Middle frontal gyrus (tissue), 1 donor: Measurements from ENCODE around the gene FCMR.
"Not testable (repeated sequence)": the region's sequence is repeated elsewhere in the genome, so short reads cannot be mapped to it uniquely, and the experiment has no call there.

Source experiments
- DNase-seq: peaks from one replicate; pipeline ENCODE4 v3.0.0-alpha.2; 2015; ENCODE audit warnings: low spot score; ENCODE audit errors: extremely low spot score

Gene FCMR

DNA sequence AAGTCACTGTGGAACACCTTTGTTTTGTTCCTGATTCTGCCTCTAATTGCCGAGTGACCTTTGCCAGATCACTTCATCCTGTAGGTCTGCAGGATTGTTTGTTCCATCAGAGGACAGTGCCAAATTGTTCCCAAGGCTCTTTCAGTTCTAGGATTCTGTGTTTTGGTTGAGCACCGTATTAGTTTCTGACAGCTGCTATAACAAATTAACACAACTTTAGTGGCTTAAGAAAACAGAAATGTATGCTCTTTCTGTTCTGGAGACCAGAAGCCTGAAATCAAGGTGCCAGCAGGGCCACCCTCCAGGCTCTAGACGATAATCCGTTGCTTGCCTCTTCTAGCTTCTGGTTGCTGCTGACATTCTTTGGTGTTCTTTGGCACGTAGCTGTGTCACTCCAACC lies 27.9 kb upstream of the FCMR start:
- DNase-seq = no peak

DNA sequence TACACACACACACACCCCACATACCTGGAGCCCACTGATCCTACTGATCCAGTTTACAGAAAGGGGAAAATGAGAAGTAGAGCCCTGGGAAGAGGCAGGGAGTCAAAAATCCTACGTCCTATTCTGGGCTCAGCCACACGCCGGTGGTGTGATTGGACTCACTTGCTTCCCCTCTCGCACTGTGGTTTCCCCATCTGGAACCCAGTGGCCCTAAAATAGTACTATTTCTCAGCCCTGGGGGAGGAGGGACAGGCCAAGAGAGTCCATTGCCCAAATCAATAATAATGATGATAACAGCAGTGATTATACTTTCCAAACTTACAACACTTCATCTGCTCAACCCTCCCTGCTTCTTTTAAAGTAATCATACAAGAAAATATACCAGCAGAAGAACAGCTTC lies 27.5 kb upstream of the FCMR start:
- DNase-seq = no peak

DNA sequence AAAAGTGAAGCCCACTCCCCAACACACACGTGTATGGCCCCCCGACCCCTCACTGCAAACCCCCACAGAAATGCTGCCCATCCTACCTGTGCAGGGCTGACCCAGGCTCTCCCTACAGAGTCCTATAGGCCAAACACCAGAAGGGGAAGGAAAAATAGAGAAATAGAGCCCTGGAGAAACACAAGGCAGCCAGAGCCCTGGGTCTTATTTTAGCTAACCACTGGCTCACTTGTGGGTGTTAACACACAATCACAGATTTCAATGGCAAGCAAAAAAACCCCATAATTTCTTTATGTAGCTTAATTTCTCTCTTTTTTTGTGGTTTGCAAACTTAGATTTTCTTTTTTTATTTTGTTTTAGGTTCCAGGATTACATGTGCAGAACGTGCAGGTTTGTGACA lies 25.5 kb upstream of the FCMR start:
- no peak for DNase-seq

DNA sequence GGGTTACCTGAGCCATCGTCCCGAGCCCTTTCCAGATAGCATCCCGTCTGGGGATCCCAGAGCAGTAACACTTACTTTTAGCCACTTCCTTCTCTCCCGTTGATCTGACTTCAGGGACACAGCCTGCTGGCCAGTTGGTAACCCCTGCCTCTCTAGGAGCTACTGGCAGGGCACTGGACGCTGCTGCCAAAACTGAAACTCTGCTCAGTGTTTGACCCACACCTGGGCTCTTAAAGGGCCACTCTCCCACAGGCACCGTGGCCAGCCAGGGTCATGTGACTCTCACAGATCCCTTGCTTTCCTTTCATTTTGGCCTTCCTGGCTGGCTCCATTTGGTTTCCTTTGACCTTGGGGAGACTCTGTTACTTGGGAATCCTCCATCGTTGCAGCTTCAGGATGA lies 24.5 kb upstream of the FCMR start, which contains the start of gene PIGR:
TSS of gene PIGR (minus strand) at position 206 of the 400 bp plus-strand sequence. CDS start 5,935 bp downstream, outside the sequence.
- DNase-seq = no peak

DNA sequence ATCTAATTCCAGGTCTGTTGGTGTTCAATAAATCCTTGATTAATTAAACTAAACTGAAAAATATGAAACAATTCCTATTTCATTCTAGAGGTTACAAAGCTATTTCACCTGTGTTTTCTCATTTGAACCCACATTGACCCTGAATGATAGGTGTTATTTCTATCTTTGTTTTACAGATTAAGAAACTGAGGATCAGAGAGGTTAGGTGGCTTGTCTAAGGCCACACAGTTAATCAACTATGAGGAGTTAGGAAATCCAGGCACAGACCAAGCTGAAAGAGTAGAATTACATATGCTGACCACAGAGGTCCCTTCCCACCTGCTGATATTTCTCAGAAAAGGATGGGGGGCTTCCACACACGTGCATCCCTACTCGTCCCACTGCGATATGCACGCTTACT lies 24.0 kb upstream of the FCMR start:
- DNase-seq = no peak

DNA sequence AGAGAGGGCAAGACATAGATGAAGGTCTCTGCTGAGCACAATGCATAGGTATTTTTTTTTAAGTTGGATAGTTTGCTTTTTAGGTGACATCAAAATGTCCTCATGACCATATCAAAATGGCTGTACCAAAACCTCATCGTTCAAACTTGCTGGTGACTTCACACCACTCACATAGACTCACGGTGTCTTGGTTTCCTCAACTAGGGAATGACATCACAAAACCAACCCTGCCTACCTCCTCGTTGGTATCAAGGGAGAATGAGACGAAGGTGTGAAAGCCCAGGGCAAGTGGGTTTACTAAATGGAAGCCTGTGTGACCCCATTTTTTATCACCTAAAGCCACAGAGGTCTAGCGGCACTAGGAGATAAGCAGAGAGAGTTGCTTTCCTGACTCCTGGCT lies 23.0 kb upstream of the FCMR start:
- DNase-seq = no peak

DNA sequence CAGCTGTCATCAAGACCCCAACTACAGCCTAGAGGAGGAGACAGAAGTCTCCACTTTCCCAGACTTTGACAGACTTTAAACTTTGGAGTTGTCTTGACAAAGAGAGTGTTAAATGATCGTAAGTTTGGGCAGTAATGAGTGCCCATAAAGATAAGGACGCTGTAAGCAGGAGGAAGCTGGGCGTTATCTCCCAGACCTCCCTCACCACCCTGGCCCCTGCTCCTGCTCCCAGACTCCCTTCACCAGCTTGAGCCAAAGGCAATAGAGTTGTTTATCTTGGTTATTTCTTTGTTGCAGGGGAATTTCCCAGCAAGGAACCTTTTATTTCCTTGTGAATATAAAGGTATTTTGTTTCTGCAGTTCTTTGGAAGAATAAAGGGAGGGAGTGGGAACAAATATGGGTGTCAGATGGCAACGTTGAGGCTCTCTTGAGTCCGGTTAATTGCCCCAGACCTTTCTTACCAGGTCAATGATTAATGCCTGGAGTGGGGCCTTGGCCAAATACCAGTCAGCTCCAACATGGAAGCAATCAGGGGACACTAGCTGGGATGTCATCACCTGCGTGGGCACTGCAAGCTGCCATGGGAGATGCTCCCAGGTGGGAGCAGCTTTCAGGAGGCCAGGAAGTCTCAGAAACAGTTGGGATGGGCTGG lies 20.2 kb upstream of the FCMR start:
- no peak for DNase-seq

DNA sequence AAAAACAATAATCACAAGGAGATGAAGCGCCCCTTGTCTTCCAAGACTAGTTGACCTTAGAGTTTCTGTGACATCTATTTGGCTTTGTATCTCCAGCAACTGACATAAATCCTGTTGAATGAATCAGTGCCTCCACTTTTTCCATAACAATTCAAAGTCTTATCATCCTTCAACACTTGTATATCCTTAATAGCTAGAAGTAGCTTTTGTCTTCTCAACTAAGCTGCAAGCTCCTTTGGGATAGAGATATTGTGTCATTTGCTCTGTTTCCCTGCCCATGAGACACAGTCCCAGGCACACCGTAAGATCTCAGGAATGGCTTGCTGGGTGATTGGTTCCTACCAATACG lies 18.8 kb upstream of the FCMR start:
- no peak for DNase-seq

DNA sequence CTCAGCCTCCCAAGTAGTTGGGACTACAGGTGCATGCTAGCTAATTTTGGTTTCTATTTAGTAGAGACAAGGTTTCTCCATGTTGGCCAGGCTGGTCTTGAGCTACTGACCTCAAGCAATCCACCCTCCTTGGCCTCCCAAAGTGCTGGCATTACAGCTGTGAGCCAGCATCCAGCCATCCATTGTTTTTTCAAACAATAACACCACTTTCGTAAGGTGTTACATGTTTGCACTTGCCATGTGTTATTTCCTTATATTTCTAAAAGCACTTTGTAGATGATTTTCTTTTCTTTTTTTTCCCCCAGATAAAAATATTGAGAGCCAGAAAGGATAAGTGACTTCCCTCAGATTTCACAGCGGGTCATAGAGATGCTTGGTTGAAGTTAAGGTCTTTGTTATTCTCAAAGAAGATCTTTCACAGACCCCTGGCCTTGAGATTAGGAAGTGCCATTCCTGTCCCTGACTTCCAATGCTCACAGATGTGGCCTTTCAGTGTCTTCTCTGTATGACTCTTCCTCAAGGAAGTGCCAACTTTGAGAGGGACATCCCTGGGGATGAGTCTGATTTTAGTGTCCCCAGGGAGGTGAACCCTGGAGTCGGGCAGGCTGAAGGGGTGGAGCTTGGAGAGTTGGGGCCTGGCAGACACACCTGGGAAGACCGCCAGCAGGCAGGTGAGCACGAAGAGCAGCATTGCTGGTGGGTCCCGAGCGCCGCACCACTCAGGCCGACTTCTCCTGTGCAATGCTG lies 18.3 kb upstream of the FCMR start:
- no peak for DNase-seq

DNA sequence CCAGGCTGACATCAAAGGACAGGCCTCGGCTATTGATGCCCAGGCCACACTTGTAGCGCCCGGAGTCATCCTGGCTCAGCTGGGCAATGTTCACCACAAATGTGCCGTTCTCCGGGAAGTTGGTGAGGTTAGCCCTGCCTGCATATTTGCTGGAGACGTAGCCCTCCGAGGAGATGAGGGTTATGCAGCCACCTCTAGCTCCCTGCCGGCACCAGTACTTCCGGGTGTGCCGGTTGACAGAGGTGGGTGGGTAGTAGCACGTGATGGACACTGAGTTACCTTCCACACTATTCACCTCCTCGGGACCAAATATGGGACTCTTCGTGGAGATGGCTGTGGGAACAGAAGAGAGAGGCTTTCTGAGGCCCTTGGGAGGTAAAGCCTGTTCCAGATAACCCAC lies 17.4 kb upstream of the FCMR start:
- DNase-seq = no peak

DNA sequence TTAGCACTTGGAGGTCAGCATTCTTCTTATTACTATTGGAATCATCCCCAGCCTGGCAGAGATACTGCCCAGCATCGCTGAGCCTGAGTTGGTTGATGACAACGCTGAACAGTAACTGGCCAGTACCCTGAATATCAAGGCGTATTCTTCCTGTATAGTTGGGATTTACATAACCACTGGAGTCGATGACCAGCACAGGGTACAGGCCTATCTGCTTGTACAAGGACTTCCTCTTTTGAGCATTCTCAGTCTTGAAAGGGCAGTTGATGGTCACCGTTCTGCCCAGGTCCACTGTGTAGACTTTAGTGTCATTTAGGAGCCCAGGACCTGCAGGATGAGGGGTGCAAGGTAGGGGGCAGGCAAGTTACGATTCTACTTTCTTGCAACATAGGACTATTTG lies 15.7 kb upstream of the FCMR start:
- DNase-seq = no peak

DNA sequence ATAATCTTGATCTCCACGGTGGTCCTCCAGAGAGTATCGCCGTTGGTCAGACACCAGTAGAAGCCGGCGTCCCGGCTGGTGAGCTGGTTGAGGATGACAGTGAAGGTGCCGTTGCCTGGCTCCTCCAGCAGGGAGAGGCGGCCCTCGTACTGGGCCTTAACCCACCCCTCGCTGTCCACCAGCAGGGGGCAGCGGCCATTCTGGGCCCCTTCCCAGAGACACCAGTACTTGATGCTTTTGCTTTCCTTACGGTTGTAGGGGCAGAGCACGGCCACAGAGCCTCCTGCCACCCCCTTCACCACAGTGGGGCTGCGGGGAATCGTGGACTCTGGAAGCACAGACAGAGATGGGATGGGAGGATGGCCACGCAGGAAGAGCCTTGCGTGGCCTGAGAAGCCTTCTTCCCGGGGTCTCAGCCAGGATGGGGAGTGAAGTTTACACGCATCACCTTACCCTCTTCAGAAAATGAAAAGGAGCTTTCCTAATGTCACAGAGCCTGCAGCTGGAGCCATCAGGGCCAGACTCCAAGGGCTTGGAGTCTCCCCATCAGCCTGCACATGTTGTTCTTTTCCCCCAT lies 13.8 kb upstream of the FCMR start:
- no peak for DNase-seq

DNA sequence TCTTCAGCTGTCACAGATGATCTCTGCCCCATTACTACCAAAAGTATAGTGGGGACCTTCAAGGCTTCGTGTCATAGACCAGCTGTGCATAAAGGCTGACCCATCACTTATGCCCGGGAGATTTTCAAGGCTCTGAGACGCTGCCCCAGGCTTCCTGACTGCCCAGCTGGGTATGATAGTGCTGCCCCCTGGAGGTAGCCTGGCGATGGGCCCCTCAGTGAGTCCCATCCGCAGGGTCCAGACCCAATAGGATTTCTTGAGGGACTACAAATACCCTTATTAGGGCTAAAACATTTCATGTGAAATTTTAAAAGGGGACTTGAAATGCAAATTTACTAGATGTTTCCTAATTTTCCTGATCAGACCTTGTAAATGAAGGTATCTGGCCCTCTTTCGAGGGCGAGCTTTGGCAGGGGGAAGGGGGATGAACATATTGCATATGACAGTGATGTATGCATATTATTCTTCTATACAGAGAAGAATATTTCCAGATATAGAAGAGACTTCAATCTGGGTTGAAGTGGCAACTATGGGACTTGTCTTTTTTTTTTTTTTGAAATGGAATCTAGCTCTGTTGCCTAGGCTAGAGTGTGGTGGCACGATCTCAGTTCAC lies 11.7 kb upstream of the FCMR start:
- no peak for DNase-seq

DNA sequence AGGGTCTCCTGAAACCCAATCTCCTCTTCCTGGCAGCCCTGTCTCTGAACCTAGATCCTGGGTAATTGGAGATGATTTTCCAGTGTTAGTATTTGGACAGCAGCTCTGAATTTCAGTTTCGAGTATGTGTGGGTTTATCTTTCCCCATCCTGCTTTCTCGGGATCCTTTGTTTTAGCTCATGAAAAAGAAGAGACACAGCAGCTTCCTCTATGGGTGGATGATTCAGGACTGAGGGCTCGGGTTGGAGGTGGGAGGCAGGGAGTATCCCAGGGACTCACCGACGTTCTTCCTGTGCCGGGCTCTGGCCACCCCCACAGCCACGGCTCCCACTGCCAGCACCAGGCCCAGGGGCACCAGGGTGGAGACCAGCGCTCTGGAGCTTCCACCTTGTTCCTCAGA lies 10.4 kb upstream of the FCMR start:
- DNase-seq = no peak

DNA sequence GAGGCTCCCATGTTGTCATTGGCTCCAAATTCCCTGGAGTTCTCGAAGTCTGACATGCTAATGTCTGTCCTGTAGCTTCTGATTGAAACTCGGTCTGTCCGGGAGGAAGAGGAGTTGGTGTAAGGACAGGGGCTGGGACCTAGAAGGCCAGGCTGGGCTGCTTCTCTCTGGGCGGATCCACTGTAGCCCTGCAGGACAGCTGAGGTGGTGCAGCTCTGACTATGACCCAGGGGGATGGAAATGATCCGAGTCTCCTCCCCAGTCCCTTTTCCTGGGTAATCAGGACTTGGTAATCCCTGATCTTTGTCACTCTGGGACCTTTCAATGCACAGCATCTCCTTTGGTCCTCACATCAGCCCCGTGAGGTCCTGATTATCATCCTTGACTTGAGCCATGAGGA lies 10.0 kb upstream of the FCMR start:
- no peak for DNase-seq

DNA sequence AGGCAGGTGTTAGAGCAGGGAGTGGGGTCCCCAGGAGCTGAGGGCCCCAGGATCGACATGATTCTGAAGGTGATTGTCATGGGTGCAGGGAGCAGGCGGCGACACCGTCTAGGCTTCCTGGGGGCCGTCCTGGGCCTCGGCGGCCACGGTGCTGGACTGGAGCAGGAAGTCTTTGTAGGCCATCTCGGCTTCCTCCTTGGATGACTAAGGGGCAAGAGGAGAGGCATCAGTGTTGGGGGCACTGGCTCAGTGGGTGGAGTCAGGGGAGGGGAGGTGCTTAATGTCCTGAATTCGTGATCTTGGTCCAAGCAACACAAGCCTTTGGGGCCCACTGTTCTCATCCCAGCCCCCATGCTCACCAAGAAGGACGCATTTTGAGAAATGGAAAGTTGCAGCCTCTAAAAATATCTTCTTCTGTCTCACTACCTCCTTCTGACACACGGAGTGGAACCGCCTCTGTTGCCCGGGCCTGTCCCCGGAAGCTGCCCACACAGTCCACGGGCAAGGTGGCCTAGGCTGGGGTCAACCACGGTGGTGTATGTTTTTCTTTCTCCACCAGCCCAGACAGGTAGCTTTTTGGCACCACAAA lies 8.6 kb upstream of the FCMR start:
- DNase-seq = no peak

DNA sequence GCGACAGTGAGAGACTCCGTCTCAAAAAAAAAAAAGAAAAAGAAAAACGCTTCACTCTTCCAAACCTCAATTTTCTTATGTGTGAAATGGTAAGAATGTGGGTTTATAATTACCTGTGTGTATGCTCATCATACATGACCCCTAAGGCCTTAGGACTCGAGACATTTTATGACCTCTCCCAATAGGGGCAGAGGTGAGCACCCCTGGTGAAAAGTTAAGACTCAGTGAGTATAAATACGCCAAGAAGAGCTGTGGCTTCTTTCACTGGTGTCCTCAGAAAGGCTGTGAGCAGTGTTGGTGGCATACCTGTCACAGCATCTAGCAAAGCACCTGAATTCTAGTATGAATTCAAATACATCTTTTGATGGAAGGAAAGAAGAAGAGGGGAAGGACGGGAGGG lies 7.8 kb upstream of the FCMR start:
- no peak for DNase-seq

DNA sequence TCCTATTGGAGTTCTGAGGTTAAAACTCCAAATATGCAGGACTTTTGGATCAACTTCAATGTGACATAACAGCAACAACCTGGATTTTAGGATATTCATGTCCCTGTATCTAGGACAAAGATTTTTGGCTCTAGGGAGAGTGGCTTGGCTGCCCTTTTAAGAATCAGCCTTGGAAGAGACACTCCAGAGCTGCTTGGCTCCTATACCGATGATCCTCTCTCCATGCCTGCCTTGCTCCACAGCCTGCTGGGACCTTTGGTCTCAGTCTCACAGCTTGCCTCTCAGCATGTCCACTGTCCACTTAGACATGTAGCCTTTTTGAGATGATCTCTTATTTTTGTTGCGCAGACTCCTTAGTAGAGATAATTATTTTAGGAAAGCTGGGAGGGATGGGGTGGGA lies 4.5 kb upstream of the FCMR start:
- no peak for DNase-seq

DNA sequence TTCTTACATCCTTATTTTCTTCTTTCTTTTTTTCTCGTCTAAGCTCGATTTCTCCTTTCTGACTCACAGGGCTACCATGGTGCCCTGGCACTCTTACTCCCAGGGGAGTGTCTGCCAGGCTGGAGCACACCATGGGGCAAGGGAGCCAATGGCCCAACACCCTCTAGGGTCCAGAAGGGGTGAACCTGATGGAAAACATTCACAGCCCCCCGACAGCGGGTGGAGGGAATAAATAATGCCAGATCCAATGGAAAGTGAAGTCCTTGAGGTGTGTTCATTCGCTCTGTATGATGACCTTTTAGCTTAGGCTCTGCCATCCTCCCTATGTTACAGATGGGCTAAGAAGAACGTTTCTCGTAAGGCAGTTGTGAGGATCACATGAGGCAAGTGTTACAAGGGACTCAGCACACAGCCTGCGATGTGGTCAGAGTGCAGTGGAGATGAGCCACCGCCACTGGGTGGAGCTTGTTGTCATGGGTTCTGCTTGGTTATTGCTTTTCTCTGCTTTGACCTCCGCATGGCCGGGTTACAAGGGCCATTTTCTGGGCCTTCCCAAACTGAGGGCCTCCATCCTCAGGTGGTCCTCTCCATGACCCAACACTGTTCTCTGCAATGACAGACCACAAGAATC lies 3.5 kb upstream of the FCMR start:
- DNase-seq = no peak

DNA sequence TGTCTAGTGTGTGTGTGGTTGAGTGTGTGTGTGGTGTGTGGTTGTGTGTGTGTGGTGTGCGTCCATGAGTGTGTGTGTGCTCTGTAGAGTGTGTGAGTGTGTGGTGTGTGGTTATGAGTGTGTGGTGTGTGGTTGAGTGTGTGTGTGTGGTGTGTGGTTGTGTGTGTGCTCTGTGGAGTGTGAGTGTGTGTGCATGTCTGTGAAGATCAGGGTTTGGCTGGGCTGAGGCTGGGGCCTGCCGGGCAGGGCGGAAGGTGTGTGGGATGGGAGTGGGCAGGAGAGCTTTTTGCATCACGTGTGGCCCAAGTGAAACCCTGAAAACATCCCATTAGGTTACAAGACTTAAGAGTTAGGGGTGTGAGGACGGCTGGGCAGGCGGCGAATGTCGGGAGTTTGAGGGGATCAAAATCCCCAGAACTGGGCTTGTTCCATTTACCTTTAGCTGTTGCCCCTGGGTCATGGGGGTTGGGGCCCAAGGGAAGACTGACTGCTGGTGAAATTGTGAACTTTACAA lies 2.9 kb upstream of the FCMR start:
- no peak for DNase-seq

DNA sequence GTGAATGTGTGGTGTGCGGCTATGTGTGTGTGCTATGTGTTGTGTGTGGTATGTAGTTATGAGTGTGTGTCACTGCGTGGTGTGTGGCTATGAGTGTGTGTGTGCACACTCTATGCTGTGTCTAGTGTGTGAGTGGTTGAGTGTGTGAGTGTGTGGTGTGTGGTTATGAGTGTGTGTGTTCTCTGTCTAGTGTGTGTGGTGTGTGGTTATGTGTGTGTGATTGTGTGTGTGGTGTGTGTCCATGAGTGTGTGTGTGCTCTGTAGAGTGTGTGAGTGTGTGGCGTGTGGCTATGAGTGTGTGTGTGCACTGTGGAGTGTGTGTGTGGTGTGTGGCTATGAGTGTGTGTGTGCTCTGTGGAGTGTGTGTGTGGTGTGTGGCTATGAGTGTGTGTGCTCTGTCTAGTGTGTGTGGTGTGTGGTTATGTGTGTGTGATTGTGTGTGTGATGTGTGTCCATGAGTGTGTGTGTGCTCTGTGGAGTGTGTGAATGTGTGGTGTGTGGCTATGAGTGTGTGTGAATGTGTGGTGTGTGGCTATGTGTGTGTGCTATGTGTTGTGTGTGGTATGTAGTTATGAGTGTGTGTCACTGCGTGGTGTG lies 2.3 kb upstream of the FCMR start:
- DNase-seq = not testable (repeated sequence)
